Measurements from ENCODE around the gene PAX5.

- TF ChIP-seq CTCF (IDR thresholded peaks at IDR 0.05; ENCODE audit: low read depth, low read length, poor library complexity, severe bottlenecking) (no peak), EZH2phosphoT487 (IDR thresholded peaks at IDR 0.05; ENCODE audit: borderline replicate concordance, low read length) (no peak)
These were observed 205.5 kb downstream of the PAX5 start for GRCh38 chr9:36828611-36829013.

All from DOHH2 (cell line).